HG02938 (cell line): ENCODE data around the gene SEPTIN14.
"Not testable (repeated sequence)": the region's sequence is repeated elsewhere in the genome, so short reads cannot be mapped to it uniquely, and the experiment has no call there.

Source experiments
- ATAC-seq: cut with Tn5 transposase; IDR thresholded peaks from one replicate; pipeline ENCODE4 v1.9.1; 2021; ENCODE audit warnings: mild to moderate bottlenecking, moderate library complexity; ENCODE audit not compliant: unreplicated experiment

The SEPTIN14 gene

GRCh38 chr7:55785444-55785843 lies 77.1 kb downstream of the SEPTIN14 start:
- not testable (repeated sequence) for ATAC-seq

DNA sequence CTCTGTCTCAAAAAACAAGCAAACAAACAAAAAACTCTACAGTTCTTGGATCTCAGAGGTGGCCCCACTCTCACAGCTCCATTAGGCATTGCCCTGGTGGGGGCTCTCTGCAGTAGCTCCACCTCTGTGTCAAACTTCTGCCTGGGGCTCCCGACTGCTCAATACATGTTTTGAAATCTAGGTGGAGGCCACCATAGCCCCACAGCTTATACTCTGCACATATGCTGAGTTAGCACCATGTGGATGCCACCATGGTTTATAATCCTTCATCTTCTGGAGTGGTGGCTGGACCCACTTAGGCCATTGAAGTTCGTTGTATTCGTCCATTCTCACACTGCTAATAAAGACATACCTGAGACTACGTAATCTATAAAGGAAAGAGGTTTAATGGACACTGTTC lies 78.4 kb downstream of the SEPTIN14 start:
- ATAC-seq = no peak

DNA sequence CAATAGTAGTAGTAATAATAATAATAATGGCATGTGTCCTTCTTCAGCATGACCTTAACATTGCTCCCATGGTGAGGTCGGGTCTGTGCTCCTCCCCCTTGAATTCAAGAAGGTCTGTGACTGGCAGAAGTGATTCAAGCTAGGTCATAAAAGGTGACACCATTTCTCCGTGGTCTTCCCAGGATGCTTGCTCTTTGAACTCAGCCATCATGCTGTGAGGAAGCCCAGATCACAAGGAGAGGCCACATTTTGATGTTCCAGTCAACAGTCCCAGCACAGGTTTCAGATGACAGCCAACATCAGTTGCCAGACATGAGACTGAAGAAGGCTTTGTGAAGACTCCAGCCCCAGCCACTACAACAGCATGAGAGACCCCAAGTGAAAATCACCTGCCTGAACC lies 83.9 kb downstream of the SEPTIN14 start:
- ATAC-seq = no peak

DNA sequence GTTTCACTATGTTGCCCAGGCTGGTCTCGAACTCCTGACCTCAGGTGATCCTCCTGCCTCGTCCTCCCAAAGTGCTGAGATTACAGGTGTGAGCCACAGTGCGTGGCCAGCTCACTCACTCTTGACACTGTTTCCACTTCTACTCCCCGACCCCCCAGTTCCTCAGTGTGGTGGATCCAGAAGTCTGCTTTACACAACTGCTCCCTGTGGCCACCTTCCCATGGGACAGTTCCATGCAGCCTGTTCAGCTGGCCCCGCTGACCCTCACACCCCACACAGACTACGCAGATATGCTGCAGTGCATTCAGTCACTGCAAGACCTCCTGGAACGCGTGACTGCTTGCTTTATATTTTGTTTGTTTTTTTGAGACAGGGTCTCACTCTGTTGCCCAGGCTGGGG lies 86.4 kb downstream of the SEPTIN14 start:
- no peak for ATAC-seq

DNA sequence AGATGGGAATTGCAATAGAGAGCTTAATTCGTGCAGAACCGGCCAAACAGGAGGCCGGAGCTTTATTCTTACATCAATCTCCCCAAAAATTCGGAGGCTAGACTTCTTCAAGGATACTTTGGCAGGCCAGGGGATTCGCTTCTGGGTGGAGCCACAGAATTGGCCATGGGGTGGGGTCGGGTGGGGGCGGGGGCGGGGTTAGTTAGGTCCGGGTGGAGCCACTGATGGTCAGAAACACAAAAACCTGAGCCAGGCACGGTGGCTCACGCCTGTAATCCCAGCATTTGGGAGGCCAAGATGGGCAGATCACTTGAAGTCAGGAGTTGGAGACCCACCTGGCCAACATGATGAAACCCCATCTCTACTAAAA lies 87.5 kb downstream of the SEPTIN14 start:
- no peak for ATAC-seq

DNA sequence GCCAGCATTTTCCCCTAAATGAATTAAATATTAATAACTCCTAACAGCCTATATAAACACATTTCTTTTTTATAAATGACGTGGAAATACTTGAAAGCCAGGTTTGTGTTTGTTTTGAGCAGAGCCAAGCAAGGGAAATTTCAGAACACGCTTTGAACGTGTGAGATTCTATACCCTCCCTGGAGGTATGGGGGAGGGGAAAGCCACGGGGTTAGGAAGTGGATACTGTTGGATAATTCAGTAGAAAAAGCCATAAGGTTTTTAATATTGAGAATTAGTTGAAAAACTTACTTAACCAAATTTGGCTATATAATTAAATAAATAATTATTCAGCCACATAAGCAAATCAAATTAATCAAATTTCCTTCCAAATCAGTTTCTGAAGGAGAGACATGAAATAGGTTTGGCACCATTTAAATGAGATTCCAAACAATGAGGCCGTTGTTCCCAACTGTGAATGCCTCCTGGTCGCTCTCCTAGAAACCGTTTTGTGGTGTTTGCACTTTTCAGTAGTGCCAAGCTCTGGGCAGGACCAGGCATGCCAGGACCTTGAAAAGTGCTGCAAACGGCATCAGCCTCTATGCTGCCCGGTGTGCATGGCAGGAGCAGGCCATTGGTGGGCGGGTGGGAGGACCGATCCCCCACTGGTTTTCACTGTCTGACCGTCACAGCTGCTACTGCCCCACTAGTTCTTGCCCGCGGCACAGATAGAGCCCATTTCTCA lies 88.1 kb downstream of the SEPTIN14 start:
- ATAC-seq = no peak

GRCh38 chr7:55770778-55771177 lies 91.8 kb downstream of the SEPTIN14 start:
- ATAC-seq = no peak

- ATAC-seq = not testable (repeated sequence)
These were observed 109.2 kb downstream of the SEPTIN14 start for GRCh38 chr7:55753274-55753862.

GRCh38 chr7:55744706-55745105 lies 117.8 kb downstream of the SEPTIN14 start:
- not testable (repeated sequence) for ATAC-seq
